Endometrium (tissue), 2 donors: ENCODE data around the gene ZNF768.

Source experiments
- FAIRE-seq: peaks from 2 replicates; lab custom pipeline; 2012; peaks lifted over from hg19 to GRCh38; lab: Jason Lieb, UNC
- donor health status: control.
- donor health status: control.

The ZNF768 gene

GRCh38 chr16:30526137-30526822 lies at the start of gene ZNF768:
ZNF768 (minus strand) TSS chr16:30526566; CDS start chr16:30526413, 153 bp downstream.
- no peak for FAIRE-seq

DNA sequence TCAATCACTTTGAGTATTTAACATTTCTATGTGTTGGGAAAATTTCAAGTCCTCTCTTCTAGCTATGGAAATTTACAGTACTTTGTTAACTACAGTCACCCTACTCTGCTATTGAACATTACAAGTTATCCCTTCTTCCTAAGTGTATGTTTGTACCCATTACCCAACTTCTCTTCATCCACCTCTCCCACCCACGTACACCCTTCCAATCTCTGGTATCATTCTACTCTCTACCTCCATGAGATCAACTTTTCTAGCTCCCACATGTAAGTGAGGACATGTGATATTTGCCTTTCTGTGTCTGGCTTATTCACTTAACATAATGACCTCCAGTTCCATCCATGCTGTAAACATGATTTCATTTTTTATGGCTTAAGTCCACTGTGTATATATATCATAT lies 48.3 kb upstream of the ZNF768 start:
- FAIRE-seq, result no peak

- peak; percentile 90 for FAIRE-seq
Measured at GRCh38 chr16:30571445-30572322, 45.3 kb upstream of the ZNF768 start, which contains the start of gene ZNF688. ZNF688 (minus strand) TSS chr16:30571714; CDS start chr16:30571629, 85 bp downstream.

- no peak for FAIRE-seq
Measured at GRCh38 chr16:30570636-30571444, 44.5 kb upstream of the ZNF768 start.

DNA sequence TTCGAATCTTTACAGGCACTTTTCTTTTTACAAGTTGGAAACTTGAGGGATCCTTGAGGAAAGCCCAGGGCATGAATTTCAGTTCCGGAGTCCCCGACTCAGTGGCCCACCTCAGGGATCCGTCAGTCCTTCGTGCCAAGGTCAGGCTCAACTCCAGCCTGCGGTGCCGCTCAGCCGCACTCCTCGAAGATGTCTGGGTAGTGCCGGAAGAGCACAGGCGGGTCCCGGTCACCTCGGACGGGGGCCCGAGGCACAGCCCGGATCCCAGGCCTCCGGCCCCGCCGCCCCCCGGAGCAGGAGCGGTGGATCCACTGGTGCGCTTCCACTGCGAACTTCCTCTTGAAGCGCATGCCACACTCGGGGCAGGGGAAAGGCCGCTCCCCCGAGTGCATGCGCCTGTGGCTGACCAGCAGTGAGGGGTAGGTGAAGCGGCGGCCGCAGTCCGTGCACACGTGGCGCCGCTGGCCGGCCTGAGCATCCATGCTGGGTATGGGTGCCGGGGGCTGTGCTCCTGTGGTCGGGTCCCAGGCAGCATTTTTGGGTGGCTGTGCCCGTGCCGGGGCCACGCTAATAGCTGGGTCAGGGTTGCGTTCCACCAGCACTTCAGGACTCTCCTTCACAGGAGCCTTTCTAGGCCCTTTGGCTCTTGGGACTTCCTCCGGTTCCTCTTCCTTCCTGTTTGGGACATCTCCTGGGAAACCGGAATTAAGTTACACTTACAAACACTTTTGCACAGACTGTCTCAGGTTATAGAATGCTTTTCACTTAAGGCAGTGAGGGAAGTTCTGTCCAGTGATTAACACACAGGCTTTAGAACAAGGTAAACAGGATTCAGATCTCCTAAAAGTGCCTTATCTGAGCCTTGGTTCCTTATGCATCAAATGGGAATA lies 43.6 kb upstream of the ZNF768 start:
- no peak for FAIRE-seq

DNA sequence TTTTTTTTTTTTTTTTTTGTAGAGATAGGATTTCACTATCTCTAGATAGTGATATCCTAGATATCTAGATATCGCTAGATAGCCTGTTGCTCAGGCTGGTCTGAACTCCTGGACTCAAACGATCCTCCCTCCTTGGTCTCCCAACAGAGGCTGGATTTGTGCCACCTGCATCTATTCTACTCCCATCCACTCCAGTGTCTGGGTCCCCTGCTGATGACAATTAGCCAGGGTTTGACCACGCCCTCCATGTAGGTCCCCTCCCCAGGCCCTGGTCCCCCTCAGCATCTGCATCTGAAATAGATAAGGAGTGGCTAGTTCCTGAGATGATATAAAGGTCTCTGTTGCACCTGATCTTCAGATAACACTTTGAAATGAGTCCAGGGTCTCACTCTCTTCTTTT lies 42.9 kb upstream of the ZNF768 start:
- no peak for FAIRE-seq

- FAIRE-seq, result no peak
Measured at GRCh38 chr16:30567991-30568638, 41.7 kb upstream of the ZNF768 start.

- FAIRE-seq, result no peak
Measured at GRCh38 chr16:30567160-30567990, 41.0 kb upstream of the ZNF768 start.

DNA sequence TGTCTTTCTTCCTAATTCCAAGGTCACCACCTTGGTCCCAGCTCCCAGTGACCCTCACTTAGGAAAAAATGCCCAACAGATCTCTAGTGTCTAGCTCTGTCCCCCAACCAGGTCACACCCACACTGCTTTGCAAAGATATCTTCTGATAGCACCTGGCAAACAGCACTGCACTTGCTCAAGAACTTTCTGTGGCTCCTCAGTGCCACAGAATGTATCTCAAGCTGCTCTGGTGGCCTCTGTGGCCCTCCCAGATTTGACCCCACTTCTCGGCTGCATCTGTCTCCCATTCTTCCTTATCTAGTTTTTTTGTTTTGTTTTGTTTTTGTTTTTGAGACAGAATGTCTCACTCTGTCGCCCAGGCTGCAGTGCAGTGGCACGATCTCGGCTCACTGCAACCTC lies 40.2 kb upstream of the ZNF768 start:
- no peak for FAIRE-seq

GRCh38 chr16:30565984-30566383 lies 39.6 kb upstream of the ZNF768 start:
- no peak for FAIRE-seq

DNA sequence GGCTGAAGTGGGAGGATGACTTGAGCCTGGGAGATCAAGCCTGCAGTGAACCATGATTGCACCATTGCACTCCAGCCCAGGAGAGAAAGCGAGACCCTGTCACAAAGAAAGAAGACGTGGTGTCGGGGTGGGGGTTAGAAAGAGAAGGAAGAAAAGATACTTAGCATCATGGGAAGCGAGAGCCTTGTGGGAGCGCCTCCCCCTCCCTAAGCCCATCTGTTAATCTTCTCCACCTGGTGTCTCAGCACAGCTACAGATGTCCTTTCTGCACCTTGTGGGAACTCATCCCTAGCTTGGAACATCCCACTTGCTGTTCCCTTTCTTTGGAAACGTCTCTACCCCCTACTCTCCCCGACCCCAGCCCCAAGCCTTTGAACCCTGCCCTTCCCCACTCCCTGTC lies 39.2 kb upstream of the ZNF768 start:
- FAIRE-seq, result no peak

DNA sequence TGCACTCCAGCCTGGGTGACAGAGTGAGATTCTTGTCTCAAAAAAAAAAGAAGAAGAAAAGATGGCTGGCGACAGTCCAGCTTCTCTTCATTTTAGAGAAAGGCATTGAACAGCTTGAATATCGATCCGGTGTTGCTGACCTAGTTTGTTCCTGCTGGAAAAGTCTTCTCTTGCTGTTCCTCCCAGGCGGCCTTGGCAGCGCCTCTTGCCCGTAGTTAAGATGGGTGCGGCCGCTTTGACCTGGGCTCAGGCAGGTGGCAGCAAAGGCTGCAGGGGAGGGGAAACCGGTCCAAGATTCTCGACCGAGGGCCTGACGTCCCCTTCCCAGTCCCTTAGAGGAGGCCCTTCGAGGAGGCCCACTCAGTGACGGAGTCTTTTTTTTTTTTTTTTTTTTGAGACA lies 35.7 kb upstream of the ZNF768 start:
- FAIRE-seq, result no peak

- no peak for FAIRE-seq
Measured at GRCh38 chr16:30561089-30561816, 34.9 kb upstream of the ZNF768 start.

DNA sequence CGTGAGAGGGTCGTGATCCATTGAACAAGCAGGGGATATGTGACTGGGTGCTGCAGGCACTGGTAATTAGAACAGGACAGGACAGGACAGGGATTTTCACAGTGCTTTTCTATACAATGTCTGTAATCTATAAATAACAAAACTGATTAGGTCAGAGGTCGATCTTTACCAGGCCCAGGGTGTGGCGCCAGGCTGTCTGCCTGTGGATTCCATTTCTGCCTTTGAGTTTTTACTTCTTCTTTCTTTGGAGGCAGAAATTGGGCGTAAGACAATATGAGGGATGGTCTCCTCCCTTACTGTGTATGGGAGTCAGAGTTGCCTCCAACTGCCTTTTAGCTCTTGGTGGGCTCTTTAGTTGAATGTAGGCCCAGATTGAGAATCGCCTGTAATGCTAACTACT lies 33.3 kb upstream of the ZNF768 start:
- FAIRE-seq, result no peak

DNA sequence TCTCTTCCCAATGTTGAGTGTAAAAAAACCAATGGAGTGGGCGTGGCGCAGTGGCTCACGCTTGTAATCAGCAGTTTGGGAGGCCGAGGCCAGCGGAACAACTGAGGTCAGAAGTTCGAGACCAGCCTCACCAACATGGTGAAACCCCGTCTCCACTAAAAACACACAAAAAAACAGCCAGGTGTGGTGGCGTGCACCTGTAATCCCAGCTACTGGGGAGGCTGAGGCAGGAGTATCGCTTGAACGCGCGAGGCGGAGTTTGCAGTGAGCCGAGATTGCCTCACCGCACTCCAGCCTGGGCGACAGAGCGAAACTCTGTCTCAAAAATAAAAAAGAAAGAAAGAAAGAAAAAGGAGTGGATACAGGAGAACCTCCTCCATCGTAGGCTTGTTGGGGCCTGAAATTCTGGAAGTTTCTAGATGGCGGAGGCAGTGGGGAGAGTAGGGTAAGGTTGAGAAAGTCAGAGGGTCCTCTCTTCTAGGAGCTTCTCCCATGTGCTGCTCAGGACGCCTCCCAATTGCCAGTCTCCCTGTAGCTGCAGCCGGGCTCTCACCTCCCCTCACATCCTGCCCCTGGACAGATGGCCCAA lies 32.5 kb upstream of the ZNF768 start:
- FAIRE-seq, result no peak

- peak; percentile 98 for FAIRE-seq
Measured at GRCh38 chr16:30557957-30558788, 31.8 kb upstream of the ZNF768 start, which contains the start of gene ZNF764. ZNF764 (minus strand) TSS chr16:30558374; CDS start chr16:30558182, 192 bp downstream.

DNA sequence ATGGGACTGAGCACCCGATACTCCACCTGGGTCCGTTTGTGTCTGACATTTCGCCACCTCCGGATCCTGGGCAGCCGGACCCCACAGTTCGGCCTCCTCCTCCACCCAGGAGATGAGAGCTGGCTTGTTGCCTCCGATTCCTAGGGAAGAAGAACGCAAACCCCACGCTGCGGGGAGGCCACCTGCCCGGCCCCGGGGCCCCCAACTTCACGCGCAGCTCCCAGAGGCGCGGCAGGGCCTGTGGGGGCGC lies 31.3 kb upstream of the ZNF768 start:
- no peak for FAIRE-seq

GRCh38 chr16:30556125-30556473 lies 29.7 kb upstream of the ZNF768 start:
- FAIRE-seq, result no peak
